Activated T-helper 1 cell treated with anti-CD3 and anti-CD28 coated beads, Interleukin-12 subunit alpha, Interleukin-12 subunit beta, Interleukin-2, Interleukin-4 antibody, amounts not matched to agents 30 ng/mL and 10 ng/mL and 1 ng/mL, durations not matched to agents 14 hours and 24 hours and 36 hours (primary cell): ENCODE results near the gene GAREM1. TPM values are rescaled to one million over a fixed set of nuclear protein-coding genes. Genes with fewer than 3 reads are reported as not detected.
"Not testable (repeated sequence)": the region's sequence is repeated elsewhere in the genome, so short reads cannot be mapped to it uniquely, and the experiment has no call there.

ENCODE experiments used
- DNase-seq: peaks from one replicate; pipeline ENCODE4 v3.0.0; 2021; ENCODE audit warnings: low spot score
- H3K27ac Mint-ChIP-seq: one replicate; pipeline ENCODE4 v1.8.0; 2021; ENCODE audit warnings: mild to moderate bottlenecking, mixed read lengths
- H3K27me3 Mint-ChIP-seq: one replicate; pipeline ENCODE4 v1.8.0; 2022; ENCODE audit warnings: mild to moderate bottlenecking, moderate library complexity, mixed read lengths; ENCODE audit not compliant: insufficient read depth
- H3K36me3 Mint-ChIP-seq: one replicate; pipeline ENCODE4 v1.8.0; 2021; ENCODE audit warnings: low read depth, mixed read lengths
- H3K4me1 Mint-ChIP-seq: one replicate; pipeline ENCODE4 v1.8.0; 2021; ENCODE audit warnings: low read depth, mixed read lengths
- H3K4me3 Mint-ChIP-seq: one replicate; pipeline ENCODE4 v1.8.0; 2021; ENCODE audit warnings: mild to moderate bottlenecking, moderate library complexity, mixed read lengths
- H3K9me3 Mint-ChIP-seq: one replicate; pipeline ENCODE4 v1.8.0; 2021; ENCODE audit warnings: mixed read lengths
- intact Hi-C: fragments of 100-400 bp; cut with micrococcal nuclease; formaldehyde crosslinking; loops from one replicate; pipeline ENCODE4 v1.15.1; 2024
- total RNA-seq: library from RNA; stranded (reverse); gene quantifications from 2 replicates; pipeline ENCODE4 v1.2.3, GENCODE V29; 2022

Gene GAREM1
- total RNA-seq, 1 donor from 2014 or later: not detected

GRCh38 chr18:32300914-32301313 lies 169.8 kb downstream of the GAREM1 start:
- no peak overlapping the region for H3K4me3 Mint-ChIP-seq
- no peaks in the 10 kb centered on the region for H3K9me3 Mint-ChIP-seq
- H3K4me1 Mint-ChIP-seq: peaks cover 8% of the 10 kb centered on the region
- DNase-seq: no peak
- intact Hi-C loops: no loop called here
- no peak overlapping the region for H3K27ac Mint-ChIP-seq
- no peaks in the 10 kb centered on the region for H3K36me3 Mint-ChIP-seq
- peaks cover 7% of the 10 kb centered on the region for H3K27me3 Mint-ChIP-seq

GRCh38 chr18:32299484-32299883 lies 171.2 kb downstream of the GAREM1 start:
- no peaks in the 10 kb centered on the region for H3K9me3 Mint-ChIP-seq
- H3K4me1 Mint-ChIP-seq: peaks cover 8% of the 10 kb centered on the region
- peaks cover 7% of the 10 kb centered on the region for H3K27me3 Mint-ChIP-seq
- H3K27ac Mint-ChIP-seq: no peak overlapping the region
- H3K36me3 Mint-ChIP-seq: no peaks in the 10 kb centered on the region
- DNase-seq: no peak
- no peak overlapping the region for H3K4me3 Mint-ChIP-seq
- intact Hi-C loops: no loop called here

GRCh38 chr18:32298171-32298667 lies 172.5 kb downstream of the GAREM1 start:
- Mint-ChIP-seq H3K9me3 (no peaks in the 10 kb centered on the region), H3K27me3 (peaks cover 2% of the 10 kb centered on the region), H3K36me3 (no peaks in the 10 kb centered on the region), H3K27ac (no peak overlapping the region), H3K4me1 (peaks cover 8% of the 10 kb centered on the region), H3K4me3 (no peak overlapping the region)
- intact Hi-C loops: no loop called here
- no peak for DNase-seq

- intact Hi-C loops: no loop called here
- no peaks in the 10 kb centered on the region for H3K9me3 Mint-ChIP-seq
- peaks cover 2% of the 10 kb centered on the region for H3K27me3 Mint-ChIP-seq
- no peak overlapping the region for H3K4me3 Mint-ChIP-seq
- no peak overlapping the region for H3K27ac Mint-ChIP-seq
- peaks cover 8% of the 10 kb centered on the region for H3K4me1 Mint-ChIP-seq
- no peak for DNase-seq
- H3K36me3 Mint-ChIP-seq: no peaks in the 10 kb centered on the region
These were observed 173.0 kb downstream of the GAREM1 start for GRCh38 chr18:32297579-32298170.

- Mint-ChIP-seq H3K36me3 (no peaks in the 10 kb centered on the region), H3K27ac (no peak overlapping the region), H3K4me1 (peaks cover under 1% of the 10 kb centered on the region), H3K27me3 (peaks cover 2% of the 10 kb centered on the region), H3K9me3 (no peaks in the 10 kb centered on the region), H3K4me3 (no peak overlapping the region)
- DNase-seq: no peak
- intact Hi-C loops: no loop called here
These were observed 173.8 kb downstream of the GAREM1 start for GRCh38 chr18:32296851-32297250.

- no peaks in the 10 kb centered on the region for H3K4me1 Mint-ChIP-seq
- no peak overlapping the region for H3K4me3 Mint-ChIP-seq
- H3K27me3 Mint-ChIP-seq: peaks cover 2% of the 10 kb centered on the region
- intact Hi-C loops: no loop called here
- no peaks in the 10 kb centered on the region for H3K9me3 Mint-ChIP-seq
- no peaks in the 10 kb centered on the region for H3K36me3 Mint-ChIP-seq
- no peak overlapping the region for H3K27ac Mint-ChIP-seq
- DNase-seq: no peak
These were observed 175.1 kb downstream of the GAREM1 start for GRCh38 chr18:32295604-32296003.

GRCh38 chr18:32293107-32293506 lies 177.6 kb downstream of the GAREM1 start:
- intact Hi-C loops: loop anchor here (5.0 kb wide), 1 partner anchor 259 kb away; no protein-coding TSS in a partner anchor
- peaks cover 2% of the 10 kb centered on the region for H3K27me3 Mint-ChIP-seq
- no peak overlapping the region for H3K4me3 Mint-ChIP-seq
- no peaks in the 10 kb centered on the region for H3K9me3 Mint-ChIP-seq
- H3K4me1 Mint-ChIP-seq: no peaks in the 10 kb centered on the region
- DNase-seq: no peak
- no peaks in the 10 kb centered on the region for H3K36me3 Mint-ChIP-seq
- H3K27ac Mint-ChIP-seq: no peak overlapping the region

GRCh38 chr18:32291623-32292022 lies 179.1 kb downstream of the GAREM1 start:
- not testable (repeated sequence) for H3K9me3 Mint-ChIP-seq, DNase-seq, H3K27me3 Mint-ChIP-seq, H3K4me1 Mint-ChIP-seq, H3K36me3 Mint-ChIP-seq, H3K27ac Mint-ChIP-seq, H3K4me3 Mint-ChIP-seq
- intact Hi-C loops: loop anchor here (5.0 kb wide), 1 partner anchor 261 kb away; no protein-coding TSS in a partner anchor

- H3K27ac Mint-ChIP-seq: no peak overlapping the region
- no peaks in the 10 kb centered on the region for H3K27me3 Mint-ChIP-seq
- H3K4me1 Mint-ChIP-seq: no peaks in the 10 kb centered on the region
- intact Hi-C loops: loop anchor here (5.0 kb wide), 1 partner anchor 261 kb away; no protein-coding TSS in a partner anchor
- no peak overlapping the region for H3K4me3 Mint-ChIP-seq
- no peak for DNase-seq
- no peaks in the 10 kb centered on the region for H3K9me3 Mint-ChIP-seq
- H3K36me3 Mint-ChIP-seq: no peaks in the 10 kb centered on the region
These were observed 179.9 kb downstream of the GAREM1 start for GRCh38 chr18:32290810-32291209.

- intact Hi-C loops: loop anchor here (5.0 kb wide), 1 partner anchor 263 kb away; no protein-coding TSS in a partner anchor
- no peak overlapping the region for H3K27ac Mint-ChIP-seq
- no peaks in the 10 kb centered on the region for H3K9me3 Mint-ChIP-seq
- no peaks in the 10 kb centered on the region for H3K4me1 Mint-ChIP-seq
- H3K27me3 Mint-ChIP-seq: no peaks in the 10 kb centered on the region
- no peak for DNase-seq
- H3K4me3 Mint-ChIP-seq: no peak overlapping the region
- no peaks in the 10 kb centered on the region for H3K36me3 Mint-ChIP-seq
These were observed 181.1 kb downstream of the GAREM1 start for GRCh38 chr18:32289483-32290075.

- H3K9me3 Mint-ChIP-seq: no peaks in the 10 kb centered on the region
- no peaks in the 10 kb centered on the region for H3K27me3 Mint-ChIP-seq
- DNase-seq: no peak
- H3K4me1 Mint-ChIP-seq: no peaks in the 10 kb centered on the region
- no peaks in the 10 kb centered on the region for H3K36me3 Mint-ChIP-seq
- H3K27ac Mint-ChIP-seq: no peak overlapping the region
- intact Hi-C loops: no loop called here
- H3K4me3 Mint-ChIP-seq: no peak overlapping the region
These were observed 182.8 kb downstream of the GAREM1 start for GRCh38 chr18:32287873-32288272.

- H3K4me1 Mint-ChIP-seq: no peaks in the 10 kb centered on the region
- H3K36me3 Mint-ChIP-seq: no peaks in the 10 kb centered on the region
- H3K27me3 Mint-ChIP-seq: no peaks in the 10 kb centered on the region
- no peaks in the 10 kb centered on the region for H3K9me3 Mint-ChIP-seq
- no peak overlapping the region for H3K27ac Mint-ChIP-seq
- H3K4me3 Mint-ChIP-seq: no peak overlapping the region
- DNase-seq: no peak
- intact Hi-C loops: no loop called here
These were observed 183.4 kb downstream of the GAREM1 start for GRCh38 chr18:32287249-32287648.

GRCh38 chr18:32286749-32287148 lies 183.9 kb downstream of the GAREM1 start:
- Mint-ChIP-seq H3K4me1 (no peaks in the 10 kb centered on the region), H3K27ac (no peak overlapping the region), H3K27me3 (peaks cover 1% of the 10 kb centered on the region), H3K36me3 (no peaks in the 10 kb centered on the region), H3K4me3 (no peak overlapping the region), H3K9me3 (no peaks in the 10 kb centered on the region)
- intact Hi-C loops: no loop called here
- DNase-seq: no peak
